Liver (tissue), 9 donors: ENCODE data around the gene RTN1. TPM values are rescaled to one million over a fixed set of nuclear protein-coding genes. Genes with fewer than 3 reads are reported as not detected.

Experiments used
- DNase-seq: peaks from one replicate; pipeline ENCODE4 v3.0.0-alpha.2; 2017; ENCODE audit warnings: low spot score
- H3K27ac ChIP-seq, 2 donors: one replicate each; pipeline ENCODE4 v1.7.0; 2013; ENCODE audit warnings: inconsistent platforms in 2 of 2, low read length in 2 of 2, control low read depth in 1 of 2, low read depth in 1 of 2, mild to moderate bottlenecking in 1 of 2
- H3K27me3 ChIP-seq, 4 donors: one replicate each; pipeline versions ENCODE4 v1.6.1 to v1.7.0; 2013; ENCODE audit warnings: low read length in 3 of 4, inconsistent platforms in 1 of 4, mild to moderate bottlenecking in 1 of 4, moderate library complexity in 1 of 4; ENCODE audit not compliant: control insufficient read depth in 4 of 4, insufficient read depth in 4 of 4
- H3K36me3 ChIP-seq, 4 donors: one replicate each; pipeline versions ENCODE4 v1.6.1 to v1.7.0; 2013; ENCODE audit warnings: low read length in 3 of 4, mild to moderate bottlenecking in 3 of 4, low read depth in 1 of 4, moderate library complexity in 1 of 4; ENCODE audit not compliant: control insufficient read depth in 4 of 4, insufficient read depth in 3 of 4
- H3K4me1 ChIP-seq, 4 donors: one replicate each; pipeline versions ENCODE4 v1.6.1 to v1.7.0; 2013; ENCODE audit warnings: low read length in 3 of 4, mild to moderate bottlenecking in 3 of 4, moderate library complexity in 1 of 4; ENCODE audit not compliant: control insufficient read depth in 4 of 4, insufficient read depth in 4 of 4
- H3K4me3 ChIP-seq, 3 donors: one replicate each; pipeline versions ENCODE4 v1.6.1 to v1.7.0; 2013; ENCODE audit warnings: low read length in 3 of 3, control low read depth in 1 of 3, low read depth in 1 of 3, mild to moderate bottlenecking in 1 of 3
- H3K9ac ChIP-seq, 2 donors: one replicate each; pipeline ENCODE4 v1.7.0; 2013; ENCODE audit warnings: low read length in 2 of 2, mild to moderate bottlenecking in 2 of 2, moderate library complexity in 2 of 2, control low read depth in 1 of 2, low read depth in 1 of 2
- H3K9me3 ChIP-seq, 4 donors: one replicate each; pipeline versions ENCODE4 v1.6.1 to v1.7.0; 2013; ENCODE audit warnings: low read length in 3 of 4; ENCODE audit not compliant: control insufficient read depth in 4 of 4
- FOXA1 ChIP-seq: IDR thresholded peaks from 2 replicates; pipeline ENCODE4 v1.6.1; 2016; ENCODE audit warnings: antibody characterized with exemption
- FOXA2 ChIP-seq: IDR thresholded peaks from 2 replicates; pipeline ENCODE4 v1.6.1; 2016; ENCODE audit warnings: antibody characterized with exemption
- GABPA ChIP-seq, 2 donors: IDR thresholded peaks in 1 of 2; conservative IDR thresholded peaks in 1 of 2; 2 replicates each; pipeline ENCODE4 v1.6.1; 2016; ENCODE audit warnings: antibody characterized with exemption in 2 of 2, mild to moderate bottlenecking in 1 of 2, moderate library complexity in 1 of 2
- HNF4A ChIP-seq, 2 donors: conservative IDR thresholded peaks; 2 replicates each; pipeline ENCODE4 v1.6.1; 2016; ENCODE audit warnings: antibody characterized with exemption in 2 of 2, mild to moderate bottlenecking in 2 of 2
- HNF4G ChIP-seq: IDR thresholded peaks from 2 replicates; pipeline ENCODE4 v1.6.1; 2016; ENCODE audit warnings: antibody characterized with exemption
- JUND ChIP-seq, 2 donors: IDR thresholded peaks; 2 replicates each; pipeline ENCODE4 v1.6.1; 2016; ENCODE audit warnings: antibody characterized with exemption in 2 of 2
- NR2F2 ChIP-seq: IDR thresholded peaks from 2 replicates; pipeline ENCODE4 v1.6.1; 2016; ENCODE audit warnings: antibody characterized with exemption
- RAD21 ChIP-seq, 2 donors: IDR thresholded peaks; 2 replicates each; pipeline ENCODE4 v1.6.1; 2016; ENCODE audit warnings: antibody characterized with exemption in 2 of 2, mild to moderate bottlenecking in 2 of 2
- RXRA ChIP-seq, 2 donors: IDR thresholded peaks; 2 replicates each; pipeline ENCODE4 v1.6.1; 2017 to 2018; ENCODE audit warnings: antibody characterized with exemption in 2 of 2, mild to moderate bottlenecking in 1 of 2
- SP1 ChIP-seq: IDR thresholded peaks from 2 replicates; pipeline ENCODE4 v1.6.1; 2018; ENCODE audit warnings: antibody characterized with exemption, mild to moderate bottlenecking
- TAF1 ChIP-seq: conservative IDR thresholded peaks from 2 replicates; pipeline ENCODE4 v1.6.1; 2016; ENCODE audit warnings: antibody characterized with exemption, mild to moderate bottlenecking
- YY1 ChIP-seq: IDR thresholded peaks from 2 replicates; pipeline ENCODE4 v1.6.1; 2016; ENCODE audit warnings: antibody characterized with exemption, mild to moderate bottlenecking
- WGBS: extraction: QIAGEN DNeasy Blood & Tissue Kit; methylation state at CpG from one replicate; pipeline ENCODE4 v1.1.7; 2013; 5-methylcytosine and 5-hydroxymethylcytosine counted together
- polyA plus RNA-seq, 2 donors: library from polyadenylated mRNA; stranded (reverse) in 1 of 2; unstranded in 1 of 2; fragments of 200-250 nt in 1 of 2; fragments of >200 nt in 1 of 2; fragmentation: Nextera tagmentation in 1 of 2; extraction: Ambion mirVana in 1 of 2; gene quantifications; one replicate each; pipeline versions ENCODE4 v1.2.1 to v1.2.3, GENCODE V29; 2013 to 2015
- total RNA-seq, 2 donors: library from RNA; depleted of rRNA; stranded (reverse); fragments of >200 nt; gene quantifications; one replicate each; pipeline ENCODE4 v1.2.3, GENCODE V29; 2014
- TF ChIP-seq, protein P1 (sequence below): IDR thresholded peaks from 2 replicates; pipeline ENCODE4 v1.6.1; 2016; ENCODE audit warnings: antibody characterized with exemption
- TF ChIP-seq, protein P2 (sequence below): IDR thresholded peaks from 2 replicates; pipeline ENCODE4 v1.6.1; 2016; ENCODE audit warnings: antibody characterized with exemption
- TF ChIP-seq, protein P3 (sequence below): IDR thresholded peaks from 2 replicates; pipeline ENCODE4 v1.6.1; 2016; ENCODE audit warnings: antibody characterized with exemption
- TF ChIP-seq, protein P4 (sequence below): IDR thresholded peaks from 2 replicates; pipeline ENCODE4 v1.6.1; 2016; ENCODE audit warnings: antibody characterized with exemption, mild to moderate bottlenecking
- TF ChIP-seq, protein P5 (sequence below): fragments of 150-350 bp; IDR thresholded peaks from 2 replicates; pipeline ENCODE4 v1.5.1; 2017; ENCODE audit warnings: improper control_type of control experiment, low read depth, low read length; ENCODE audit not compliant: missing input control
- donor health status: healthy.
- donor health status: healthy.
- donor health status: healthy.
- donor health status: healthy.
- donor health status: healthy.

RTN1 gene
- total and polyA plus RNA-seq, 4 donors: 0.08 to 1.8 (median 0.37) TPM

DNA sequence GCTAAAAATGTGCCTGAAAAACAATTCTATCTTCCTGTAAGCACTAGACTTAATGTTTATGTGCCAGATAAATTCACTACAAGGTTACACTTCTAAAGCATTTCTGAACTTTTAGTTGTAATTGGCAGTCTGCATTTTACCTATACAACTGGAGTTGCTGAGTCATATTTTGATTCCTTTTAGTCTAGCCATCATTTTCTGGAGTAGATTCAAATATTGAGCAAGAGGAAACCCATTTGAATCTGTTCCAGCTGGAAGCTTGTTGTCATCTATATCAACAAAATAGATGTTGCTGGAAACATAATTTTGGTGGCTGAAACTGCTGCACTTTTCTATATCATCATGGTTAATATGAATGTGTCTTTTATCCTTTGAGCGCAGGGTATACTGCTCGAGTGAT lies 171.8 kb downstream of the RTN1 start:
- Histone ChIP-seq H3K9ac (no peak overlapping the region), H3K9me3 (no peaks in the 10 kb centered on the region), H3K36me3 (no peaks in the 10 kb centered on the region), H3K27me3 (no peaks in the 10 kb centered on the region), H3K4me1 (peaks cover 0 to 2% (median 0%) of the 10 kb centered on the region in 4 donors), H3K4me3 (no peak overlapping the region), H3K27ac (no peak overlapping the region)
- TF ChIP-seq YY1: peak; percentile 8
- TF ChIP-seq TAF1: no peak
- WGBS: 94% methylated on average over 2 of the region's 2 CpGs
- no peak for DNase-seq

DNA sequence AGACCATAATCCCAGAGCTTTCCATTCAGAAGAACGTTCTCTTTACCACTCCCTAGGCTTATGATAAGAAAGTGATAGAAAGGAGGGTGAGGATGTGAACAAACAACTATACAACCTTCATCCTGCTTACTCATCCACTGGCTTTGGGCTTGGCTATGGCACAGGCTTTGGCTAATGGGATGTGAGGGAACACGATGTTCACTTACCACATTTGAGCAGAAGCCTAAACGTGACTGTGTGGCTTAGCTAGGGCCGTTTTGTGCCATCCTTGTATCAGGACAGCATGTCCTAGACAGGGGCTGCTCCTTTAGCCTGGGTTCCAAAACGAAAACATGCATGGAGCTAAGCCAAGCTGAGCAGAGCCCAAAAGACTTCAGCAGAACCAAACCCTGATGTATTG lies 175.4 kb downstream of the RTN1 start:
- no peaks in the 10 kb centered on the region for H3K27me3 ChIP-seq
- no peaks in the 10 kb centered on the region for H3K9me3 ChIP-seq
- no peak for TF ChIP-seq SP1
- no peak overlapping the region for H3K27ac ChIP-seq
- no peak for DNase-seq
- no peaks in the 10 kb centered on the region for H3K36me3 ChIP-seq
- no peak overlapping the region for H3K9ac ChIP-seq
- 60% methylated on average over 5 of the region's 5 CpGs for WGBS
- no peak overlapping the region for H3K4me3 ChIP-seq
- H3K4me1 ChIP-seq: peaks cover 0 to 2% (median 0%) of the 10 kb centered on the region in 4 donors

DNA sequence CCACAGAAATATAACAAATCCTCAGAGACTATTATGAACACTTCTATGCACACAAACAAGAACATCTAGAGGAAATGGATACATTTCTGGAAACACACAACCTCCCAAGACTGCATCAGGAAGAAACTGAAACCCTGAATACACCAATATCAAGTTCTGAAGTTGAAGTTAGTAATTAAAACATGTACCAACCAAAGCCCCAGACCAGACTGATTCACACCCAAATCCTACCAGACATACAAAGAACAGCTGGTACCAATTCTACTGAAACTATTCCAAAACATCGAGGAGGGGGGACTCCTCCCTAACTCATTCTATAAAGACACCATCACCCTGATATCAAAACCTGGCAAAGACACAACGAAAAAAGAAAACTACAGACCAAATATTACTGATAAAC lies 179.3 kb downstream of the RTN1 start:
- 35% methylated on average over 2 of the region's 2 CpGs for WGBS
- Histone ChIP-seq H3K27ac (no peak overlapping the region), H3K9me3 (no peaks in the 10 kb centered on the region), H3K9ac (no peak overlapping the region), H3K4me3 (no peak overlapping the region), H3K27me3 (no peaks in the 10 kb centered on the region), H3K4me1 (no peaks in the 10 kb centered on the region), H3K36me3 (no peaks in the 10 kb centered on the region)
- TF ChIP-seq, protein P1, sequence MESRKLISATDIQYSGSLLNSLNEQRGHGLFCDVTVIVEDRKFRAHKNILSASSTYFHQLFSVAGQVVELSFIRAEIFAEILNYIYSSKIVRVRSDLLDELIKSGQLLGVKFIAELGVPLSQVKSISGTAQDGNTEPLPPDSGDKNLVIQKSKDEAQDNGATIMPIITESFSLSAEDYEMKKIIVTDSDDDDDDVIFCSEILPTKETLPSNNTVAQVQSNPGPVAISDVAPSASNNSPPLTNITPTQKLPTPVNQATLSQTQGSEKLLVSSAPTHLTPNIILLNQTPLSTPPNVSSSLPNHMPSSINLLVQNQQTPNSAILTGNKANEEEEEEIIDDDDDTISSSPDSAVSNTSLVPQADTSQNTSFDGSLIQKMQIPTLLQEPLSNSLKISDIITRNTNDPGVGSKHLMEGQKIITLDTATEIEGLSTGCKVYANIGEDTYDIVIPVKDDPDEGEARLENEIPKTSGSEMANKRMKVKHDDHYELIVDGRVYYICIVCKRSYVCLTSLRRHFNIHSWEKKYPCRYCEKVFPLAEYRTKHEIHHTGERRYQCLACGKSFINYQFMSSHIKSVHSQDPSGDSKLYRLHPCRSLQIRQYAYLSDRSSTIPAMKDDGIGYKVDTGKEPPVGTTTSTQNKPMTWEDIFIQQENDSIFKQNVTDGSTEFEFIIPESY: no peak
- TF ChIP-seq NR2F2: no peak
- no peak for TF ChIP-seq HNF4A (conservative IDR thresholded peaks at IDR 0.05)
- no peak for TF ChIP-seq TAF1
- no peak for TF ChIP-seq RAD21 (IDR thresholded peaks at IDR 0.05)
- TF ChIP-seq FOXA1: no peak
- TF ChIP-seq, protein P2, sequence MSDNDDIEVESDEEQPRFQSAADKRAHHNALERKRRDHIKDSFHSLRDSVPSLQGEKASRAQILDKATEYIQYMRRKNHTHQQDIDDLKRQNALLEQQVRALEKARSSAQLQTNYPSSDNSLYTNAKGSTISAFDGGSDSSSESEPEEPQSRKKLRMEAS: no peak
- TF ChIP-seq, protein P3, sequence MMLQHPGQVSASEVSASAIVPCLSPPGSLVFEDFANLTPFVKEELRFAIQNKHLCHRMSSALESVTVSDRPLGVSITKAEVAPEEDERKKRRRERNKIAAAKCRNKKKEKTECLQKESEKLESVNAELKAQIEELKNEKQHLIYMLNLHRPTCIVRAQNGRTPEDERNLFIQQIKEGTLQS: no peak
- TF ChIP-seq FOXA2: no peak
- TF ChIP-seq SP1: no peak
- TF ChIP-seq RXRA (IDR thresholded peaks at IDR 0.05): no peak
- TF ChIP-seq, protein P4, sequence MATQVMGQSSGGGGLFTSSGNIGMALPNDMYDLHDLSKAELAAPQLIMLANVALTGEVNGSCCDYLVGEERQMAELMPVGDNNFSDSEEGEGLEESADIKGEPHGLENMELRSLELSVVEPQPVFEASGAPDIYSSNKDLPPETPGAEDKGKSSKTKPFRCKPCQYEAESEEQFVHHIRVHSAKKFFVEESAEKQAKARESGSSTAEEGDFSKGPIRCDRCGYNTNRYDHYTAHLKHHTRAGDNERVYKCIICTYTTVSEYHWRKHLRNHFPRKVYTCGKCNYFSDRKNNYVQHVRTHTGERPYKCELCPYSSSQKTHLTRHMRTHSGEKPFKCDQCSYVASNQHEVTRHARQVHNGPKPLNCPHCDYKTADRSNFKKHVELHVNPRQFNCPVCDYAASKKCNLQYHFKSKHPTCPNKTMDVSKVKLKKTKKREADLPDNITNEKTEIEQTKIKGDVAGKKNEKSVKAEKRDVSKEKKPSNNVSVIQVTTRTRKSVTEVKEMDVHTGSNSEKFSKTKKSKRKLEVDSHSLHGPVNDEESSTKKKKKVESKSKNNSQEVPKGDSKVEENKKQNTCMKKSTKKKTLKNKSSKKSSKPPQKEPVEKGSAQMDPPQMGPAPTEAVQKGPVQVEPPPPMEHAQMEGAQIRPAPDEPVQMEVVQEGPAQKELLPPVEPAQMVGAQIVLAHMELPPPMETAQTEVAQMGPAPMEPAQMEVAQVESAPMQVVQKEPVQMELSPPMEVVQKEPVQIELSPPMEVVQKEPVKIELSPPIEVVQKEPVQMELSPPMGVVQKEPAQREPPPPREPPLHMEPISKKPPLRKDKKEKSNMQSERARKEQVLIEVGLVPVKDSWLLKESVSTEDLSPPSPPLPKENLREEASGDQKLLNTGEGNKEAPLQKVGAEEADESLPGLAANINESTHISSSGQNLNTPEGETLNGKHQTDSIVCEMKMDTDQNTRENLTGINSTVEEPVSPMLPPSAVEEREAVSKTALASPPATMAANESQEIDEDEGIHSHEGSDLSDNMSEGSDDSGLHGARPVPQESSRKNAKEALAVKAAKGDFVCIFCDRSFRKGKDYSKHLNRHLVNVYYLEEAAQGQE: no peak
- TF ChIP-seq, protein P5, sequence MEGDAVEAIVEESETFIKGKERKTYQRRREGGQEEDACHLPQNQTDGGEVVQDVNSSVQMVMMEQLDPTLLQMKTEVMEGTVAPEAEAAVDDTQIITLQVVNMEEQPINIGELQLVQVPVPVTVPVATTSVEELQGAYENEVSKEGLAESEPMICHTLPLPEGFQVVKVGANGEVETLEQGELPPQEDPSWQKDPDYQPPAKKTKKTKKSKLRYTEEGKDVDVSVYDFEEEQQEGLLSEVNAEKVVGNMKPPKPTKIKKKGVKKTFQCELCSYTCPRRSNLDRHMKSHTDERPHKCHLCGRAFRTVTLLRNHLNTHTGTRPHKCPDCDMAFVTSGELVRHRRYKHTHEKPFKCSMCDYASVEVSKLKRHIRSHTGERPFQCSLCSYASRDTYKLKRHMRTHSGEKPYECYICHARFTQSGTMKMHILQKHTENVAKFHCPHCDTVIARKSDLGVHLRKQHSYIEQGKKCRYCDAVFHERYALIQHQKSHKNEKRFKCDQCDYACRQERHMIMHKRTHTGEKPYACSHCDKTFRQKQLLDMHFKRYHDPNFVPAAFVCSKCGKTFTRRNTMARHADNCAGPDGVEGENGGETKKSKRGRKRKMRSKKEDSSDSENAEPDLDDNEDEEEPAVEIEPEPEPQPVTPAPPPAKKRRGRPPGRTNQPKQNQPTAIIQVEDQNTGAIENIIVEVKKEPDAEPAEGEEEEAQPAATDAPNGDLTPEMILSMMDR: no peak
- TF ChIP-seq YY1: no peak
- no peak for TF ChIP-seq GABPA (IDR thresholded peaks at IDR 0.05 in 1 of 2, conservative IDR thresholded peaks at IDR 0.05 in 1 of 2)
- no peak for TF ChIP-seq JUND (IDR thresholded peaks at IDR 0.05)
- no peak for TF ChIP-seq HNF4G
- no peak for DNase-seq
